Measurements from ENCODE around the gene DNM3. TPM values are rescaled to one million over a fixed set of nuclear protein-coding genes. Genes with fewer than 3 reads are reported as not detected.

Gene DNM3
- total and polyA plus RNA-seq, 10 of the 15 experiments (the other 5 are each of a cell fraction or from before 2014, with no cell fraction given) = 0.03 to 1.5 (median 0.08) TPM; not detected in 3

- no peak for TF ChIP-seq SPI1 (IDR thresholded peaks at IDR 0.05; ENCODE audit: borderline replicate concordance, insufficient read depth, low read depth, low read length)
- TF ChIP-seq ATF7 (IDR thresholded peaks at IDR 0.05; ENCODE audit: low read depth) = no peak
- peak; percentile 90 for TF ChIP-seq GATAD2B (conservative IDR thresholded peaks at IDR 0.05; ENCODE audit: low read depth)
- no peak; the same call in 1 of the 2 replicates for TF ChIP-seq CHD2 (IDR thresholded peaks at IDR 0.05; ENCODE audit: borderline replicate concordance, low read depth, low read length)
- peak; percentile 83 for TF ChIP-seq ELK1 (IDR thresholded peaks at IDR 0.05; ENCODE audit: low read depth, low read length)
- peak; percentile 76; the same call in 1 of the 2 replicates for TF ChIP-seq TAF1 (IDR thresholded peaks at IDR 0.05; ENCODE audit: borderline replicate concordance, low read depth, low read length)
- 0 out of 2 replicates have a peak, but pooled peaks have one; percentile 47 for TF ChIP-seq DPF2 (IDR thresholded peaks at IDR 0.05)
- TF ChIP-seq SMAD1 (IDR thresholded peaks at IDR 0.05; ENCODE audit: low read depth, partially characterized antibody) = no peak
- TF ChIP-seq KLF5 (IDR thresholded peaks at IDR 0.05; ENCODE audit: partially characterized antibody) = no peak
- TF ChIP-seq HDAC2 (IDR thresholded peaks at IDR 0.05) = no peak
- TF ChIP-seq NR2F1 (conservative IDR thresholded peaks at IDR 0.05) = peak; percentile 59
- TF ChIP-seq RCOR1 (conservative IDR thresholded peaks at IDR 0.05; ENCODE audit: low read depth, low read length) = 0 out of 2 replicates have a peak, but pooled peaks have one; percentile 65
- TF ChIP-seq SP1 (IDR thresholded peaks at IDR 0.05; ENCODE audit: low read depth, low read length) = no peak
- no peak for TF ChIP-seq RAD51 (IDR thresholded peaks at IDR 0.05)
- TF ChIP-seq ZNF622 (IDR thresholded peaks at IDR 0.05) = no peak
- TF ChIP-seq ETV6 (conservative IDR thresholded peaks at IDR 0.05 in 1 of 2, IDR thresholded peaks at IDR 0.05 in 1 of 2; ENCODE audit: borderline replicate concordance in 1 of 2, low read depth in 1 of 2) = peak in 1 of 2 experiments; percentile 66; a peak in 2 of 4 replicates
- TF ChIP-seq SMAD5 (IDR thresholded peaks at IDR 0.05; ENCODE audit: low read depth) = no peak
- no peak; the same call in 1 of the 2 replicates for TF ChIP-seq SIN3A (IDR thresholded peaks at IDR 0.05; ENCODE audit: low read depth, low read length)
- TF ChIP-seq BCL3 (IDR thresholded peaks at IDR 0.05; ENCODE audit: borderline replicate concordance, insufficient read depth, low read depth, low read length, poor library complexity, severe bottlenecking) = no peak
- TF ChIP-seq NFIC (IDR thresholded peaks at IDR 0.05; ENCODE audit: low read depth, low read length) = no peak
- TF ChIP-seq KAT2A (conservative IDR thresholded peaks at IDR 0.05; ENCODE audit: control insufficient read depth, low read depth, low read length) = no peak
- no peak for TF ChIP-seq FOXK2 (IDR thresholded peaks at IDR 0.05)
- peak; percentile 69; the same call in 1 of the 2 replicates for TF ChIP-seq TCF3 (IDR thresholded peaks at IDR 0.05; ENCODE audit: borderline replicate concordance, insufficient read depth, low read depth, low read length)
- no peak for TF ChIP-seq MYC (IDR thresholded peaks at IDR 0.05; ENCODE audit: insufficient read depth, insufficient read length, insufficient replicate concordance, low read length, severe bottlenecking)
- TF ChIP-seq RFX5 (IDR thresholded peaks at IDR 0.05; ENCODE audit: low read depth, low read length) = peak; percentile 35; the same call in 1 of the 2 replicates
- TF ChIP-seq ZBTB33 (IDR thresholded peaks at IDR 0.05) = no peak
- TF ChIP-seq NFYA (IDR thresholded peaks at IDR 0.05; ENCODE audit: borderline replicate concordance, low read depth, low read length) = no peak
- no peak for TF ChIP-seq RBBP5 (conservative IDR thresholded peaks at IDR 0.05)
Measured at GRCh38 chr1:172443666-172444453, 602.6 kb downstream of the DNM3 start, which contains the start of gene PIGC (continued).

Measured in GM12878 (cell line).